ENCODE results near the gene FHIT. TPM values are rescaled to one million over a fixed set of nuclear protein-coding genes. Genes with fewer than 3 reads are reported as not detected.

FHIT gene
- total RNA-seq, 1 donor from 2014 or later, result 5.7 TPM

- TF ChIP-seq, protein P1, sequence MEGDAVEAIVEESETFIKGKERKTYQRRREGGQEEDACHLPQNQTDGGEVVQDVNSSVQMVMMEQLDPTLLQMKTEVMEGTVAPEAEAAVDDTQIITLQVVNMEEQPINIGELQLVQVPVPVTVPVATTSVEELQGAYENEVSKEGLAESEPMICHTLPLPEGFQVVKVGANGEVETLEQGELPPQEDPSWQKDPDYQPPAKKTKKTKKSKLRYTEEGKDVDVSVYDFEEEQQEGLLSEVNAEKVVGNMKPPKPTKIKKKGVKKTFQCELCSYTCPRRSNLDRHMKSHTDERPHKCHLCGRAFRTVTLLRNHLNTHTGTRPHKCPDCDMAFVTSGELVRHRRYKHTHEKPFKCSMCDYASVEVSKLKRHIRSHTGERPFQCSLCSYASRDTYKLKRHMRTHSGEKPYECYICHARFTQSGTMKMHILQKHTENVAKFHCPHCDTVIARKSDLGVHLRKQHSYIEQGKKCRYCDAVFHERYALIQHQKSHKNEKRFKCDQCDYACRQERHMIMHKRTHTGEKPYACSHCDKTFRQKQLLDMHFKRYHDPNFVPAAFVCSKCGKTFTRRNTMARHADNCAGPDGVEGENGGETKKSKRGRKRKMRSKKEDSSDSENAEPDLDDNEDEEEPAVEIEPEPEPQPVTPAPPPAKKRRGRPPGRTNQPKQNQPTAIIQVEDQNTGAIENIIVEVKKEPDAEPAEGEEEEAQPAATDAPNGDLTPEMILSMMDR (IDR thresholded peaks at IDR 0.05), result no peak
- TF ChIP-seq EZH2phosphoT487 (IDR thresholded peaks at IDR 0.05) (no peak), EZH2 (IDR thresholded peaks at IDR 0.05) (no peak)
- peaks cover 2% of the 10 kb centered on the region for H3K27me3 Mint-ChIP-seq (ENCODE audit: insufficient read depth, low read depth)
- H3K36me3 Mint-ChIP-seq, result no peaks in the 10 kb centered on the region
- no peaks in the 10 kb centered on the region for H3K9me3 Mint-ChIP-seq
- H3K27ac Mint-ChIP-seq, result no peak overlapping the region
- Histone ChIP-seq H3K27me3 (no peaks in the 10 kb centered on the region), H3K79me2 (ENCODE audit: low read depth) (no peaks in the 10 kb centered on the region), H4K20me1 (ENCODE audit: low read depth) (no peaks in the 10 kb centered on the region), H3K4me3 (no peak overlapping the region), H3K27ac (no peak overlapping the region), H3K36me3 (no peaks in the 10 kb centered on the region), H3K9ac (no peak overlapping the region), H2AFZ (replicated peaks) (no peak overlapping the region), H3K4me1 (no peaks in the 10 kb centered on the region), H3K4me2 (no peak overlapping the region), H3K9me3 (ENCODE audit: low read depth) (no peaks in the 10 kb centered on the region), H3F3A (ENCODE audit: low read depth) (no peaks in the 10 kb centered on the region)
- no peak overlapping the region for H3K4me3 Mint-ChIP-seq
- H3K4me1 Mint-ChIP-seq, result no peaks in the 10 kb centered on the region
- no peak for DNase-seq (ENCODE audit: low spot score)
Observed at GRCh38 chr3:60456180-60456579, 795.1 kb downstream of the FHIT start.

DNA sequence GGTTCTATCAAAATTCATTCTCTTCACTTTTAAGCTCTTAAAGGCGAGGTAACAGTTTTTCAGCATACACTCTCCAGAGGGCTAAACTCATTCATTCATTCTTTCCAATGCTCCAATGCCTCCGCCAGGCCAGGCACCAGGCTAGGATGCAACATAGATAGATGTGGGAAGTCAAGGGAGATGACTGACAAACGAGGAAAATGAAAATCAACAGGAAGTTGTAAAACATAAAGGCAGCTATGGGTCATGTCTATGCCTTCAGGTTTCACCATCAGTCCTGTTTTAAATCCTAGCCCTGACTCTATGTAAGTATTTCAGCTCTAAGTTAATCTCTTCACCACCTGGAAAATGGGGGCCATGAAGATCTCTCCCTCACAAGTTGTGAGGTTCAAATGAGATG, 797.9 kb downstream of the FHIT start:
- H3K27ac ChIP-seq, result no peak overlapping the region
- no peak overlapping the region for H3K4me3 Mint-ChIP-seq
- no peaks in the 10 kb centered on the region for H3K9me3 ChIP-seq (ENCODE audit: low read depth)
- H3K79me2 ChIP-seq (ENCODE audit: low read depth), result no peaks in the 10 kb centered on the region
- DNase-seq (ENCODE audit: low spot score), result no peak
- H4K20me1 ChIP-seq (ENCODE audit: low read depth), result no peaks in the 10 kb centered on the region
- TF ChIP-seq EZH2phosphoT487 (IDR thresholded peaks at IDR 0.05), result no peak
- H3K4me1 Mint-ChIP-seq, result no peaks in the 10 kb centered on the region
- H3K27ac Mint-ChIP-seq, result no peak overlapping the region
- no peaks in the 10 kb centered on the region for H3K36me3 Mint-ChIP-seq
- H3K9ac ChIP-seq, result no peak overlapping the region
- no peak overlapping the region for H2AFZ ChIP-seq (replicated peaks)
- H3K4me3 ChIP-seq, result no peak overlapping the region
- no peaks in the 10 kb centered on the region for H3K27me3 Mint-ChIP-seq (ENCODE audit: insufficient read depth, low read depth)
- no peaks in the 10 kb centered on the region for H3K4me1 ChIP-seq
- H3K9me3 Mint-ChIP-seq, result no peaks in the 10 kb centered on the region
- no peaks in the 10 kb centered on the region for H3F3A ChIP-seq (ENCODE audit: low read depth)
- H3K27me3 ChIP-seq, result no peaks in the 10 kb centered on the region
- no peak overlapping the region for H3K4me2 ChIP-seq
- H3K36me3 ChIP-seq, result no peaks in the 10 kb centered on the region

DNA sequence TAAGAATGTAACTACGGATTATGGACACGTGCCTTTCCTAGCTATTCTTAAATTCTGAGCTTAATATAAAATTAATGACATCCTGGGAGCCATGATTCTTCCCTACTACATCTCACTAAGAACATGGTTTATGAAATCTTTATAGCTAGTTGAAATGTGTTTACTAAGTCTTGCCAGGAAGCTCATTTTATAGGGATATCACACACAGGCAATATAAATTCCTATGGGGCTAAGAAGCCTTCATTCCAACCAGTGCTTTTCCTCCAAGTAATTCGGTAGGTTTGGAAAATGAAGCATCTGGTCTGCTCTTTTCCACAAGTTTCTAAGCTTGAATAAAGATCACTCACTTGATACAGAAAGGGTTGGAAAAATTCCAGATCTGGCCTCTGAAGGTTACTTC, 802.6 kb downstream of the FHIT start:
- Mint-ChIP-seq H3K27ac (no peak overlapping the region), H3K27me3 (ENCODE audit: insufficient read depth, low read depth) (no peaks in the 10 kb centered on the region), H3K4me3 (no peak overlapping the region), H3K9me3 (no peaks in the 10 kb centered on the region), H3K4me1 (peaks cover 5% of the 10 kb centered on the region), H3K36me3 (no peaks in the 10 kb centered on the region)
- Histone ChIP-seq H3K79me2 (ENCODE audit: low read depth) (no peaks in the 10 kb centered on the region), H2AFZ (replicated peaks) (no peak overlapping the region), H4K20me1 (ENCODE audit: low read depth) (no peaks in the 10 kb centered on the region), H3K36me3 (no peaks in the 10 kb centered on the region), H3K4me3 (no peak overlapping the region), H3F3A (ENCODE audit: low read depth) (no peaks in the 10 kb centered on the region), H3K27ac (no peak overlapping the region), H3K27me3 (no peaks in the 10 kb centered on the region), H3K4me1 (no peaks in the 10 kb centered on the region), H3K4me2 (no peak overlapping the region), H3K9me3 (ENCODE audit: low read depth) (no peaks in the 10 kb centered on the region), H3K9ac (no peak overlapping the region)
- no peak for DNase-seq (ENCODE audit: low spot score)
- no peak for TF ChIP-seq EZH2phosphoT487 (IDR thresholded peaks at IDR 0.05)
- no peak for TF ChIP-seq EZH2 (IDR thresholded peaks at IDR 0.05)
- TF ChIP-seq, protein P1 (IDR thresholded peaks at IDR 0.05), result no peak

DNA sequence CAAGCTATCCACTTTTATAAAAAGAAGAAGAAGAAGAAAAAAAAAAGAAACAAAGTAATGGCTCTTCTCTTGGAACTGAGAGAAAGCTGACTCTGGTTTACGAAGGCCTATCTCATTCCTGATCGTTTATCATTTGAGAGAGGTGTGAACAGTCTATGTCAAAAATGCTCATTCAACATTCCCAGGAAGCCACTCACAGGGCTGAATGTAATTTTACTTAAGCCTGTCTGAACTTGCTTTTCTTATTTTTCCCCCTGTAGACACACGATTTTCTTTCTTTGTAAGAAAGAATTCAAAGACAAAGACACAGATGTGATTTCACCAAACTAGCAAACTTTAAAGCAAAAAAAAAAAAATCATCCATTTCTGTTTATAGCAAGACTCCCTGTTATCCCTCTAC, 805.8 kb downstream of the FHIT start:
- peaks cover 5% of the 10 kb centered on the region for H3K4me1 Mint-ChIP-seq
- DNase-seq (ENCODE audit: low spot score), result no peak
- H4K20me1 ChIP-seq (ENCODE audit: low read depth), result no peaks in the 10 kb centered on the region
- H3K36me3 Mint-ChIP-seq, result no peaks in the 10 kb centered on the region
- H3F3A ChIP-seq (ENCODE audit: low read depth), result no peaks in the 10 kb centered on the region
- no peak overlapping the region for H3K4me3 Mint-ChIP-seq
- TF ChIP-seq EZH2phosphoT487 (IDR thresholded peaks at IDR 0.05), result no peak
- TF ChIP-seq, protein P1 (IDR thresholded peaks at IDR 0.05), result no peak
- TF ChIP-seq EZH2 (IDR thresholded peaks at IDR 0.05), result no peak
- no peaks in the 10 kb centered on the region for H3K9me3 Mint-ChIP-seq
- H3K27me3 ChIP-seq, result no peaks in the 10 kb centered on the region
- no peak overlapping the region for H3K27ac ChIP-seq
- H3K9me3 ChIP-seq (ENCODE audit: low read depth), result no peaks in the 10 kb centered on the region
- H3K79me2 ChIP-seq (ENCODE audit: low read depth), result no peaks in the 10 kb centered on the region
- no peak overlapping the region for H2AFZ ChIP-seq (replicated peaks)
- H3K9ac ChIP-seq, result no peak overlapping the region
- H3K4me1 ChIP-seq, result no peaks in the 10 kb centered on the region
- H3K27me3 Mint-ChIP-seq (ENCODE audit: insufficient read depth, low read depth), result no peaks in the 10 kb centered on the region
- H3K4me2 ChIP-seq, result no peak overlapping the region
- H3K36me3 ChIP-seq, result no peaks in the 10 kb centered on the region
- no peak overlapping the region for H3K27ac Mint-ChIP-seq
- H3K4me3 ChIP-seq, result no peak overlapping the region

Data from neural progenitor cell (in vitro differentiated cells).